GM23248 (cell line): ENCODE data around the gene ONECUT1. TPM values are rescaled to one million over a fixed set of nuclear protein-coding genes. Genes with fewer than 3 reads are reported as not detected.
A peak's percentile ranks its signal among the peaks of the same experiment; 100 is the strongest.
"Not testable (repeated sequence)": the region's sequence is repeated elsewhere in the genome, so short reads cannot be mapped to it uniquely, and the experiment has no call there.

ENCODE experiments used
- DNase-seq: peaks from one replicate; pipeline ENCODE4 v3.0.0-alpha.2; 2015
- H2AFZ ChIP-seq: fragments of 200-600 bp; sonication (generic); 2 replicates; pipeline ENCODE4 v1.6.1; 2016; ENCODE audit warnings: antibody characterized with exemption
- H3F3A ChIP-seq: fragments of 200-600 bp; sonication (generic); 2 replicates; pipeline ENCODE4 v1.6.1; 2016; ENCODE audit warnings: mild to moderate bottlenecking, antibody characterized with exemption, mixed run types; ENCODE audit not compliant: insufficient read depth
- H3K27ac ChIP-seq: fragments of 200-600 bp; sonication (generic); 2 replicates; pipeline ENCODE4 v1.5.1; 2016; ENCODE audit warnings: mild to moderate bottlenecking
- H3K27me3 ChIP-seq: fragments of 200-600 bp; sonication (generic); replicated peaks from 2 replicates; pipeline ENCODE4 v1.6.1; 2016; ENCODE audit warnings: mild to moderate bottlenecking; ENCODE audit not compliant: insufficient read depth
- H3K36me3 ChIP-seq: fragments of 200-600 bp; sonication (generic); 2 replicates; pipeline ENCODE4 v1.6.1; 2016; ENCODE audit warnings: low read depth, mild to moderate bottlenecking
- H3K4me1 ChIP-seq: fragments of 200-600 bp; sonication (generic); 2 replicates; pipeline ENCODE4 v1.6.1; 2016; ENCODE audit warnings: mild to moderate bottlenecking; ENCODE audit not compliant: insufficient read depth
- H3K4me2 ChIP-seq: fragments of 200-600 bp; sonication (generic); one replicate; pipeline ENCODE4 v1.6.1; 2016; ENCODE audit warnings: mild to moderate bottlenecking; ENCODE audit not compliant: unreplicated experiment
- H3K4me3 ChIP-seq: fragments of 200-600 bp; sonication (generic); 2 replicates; pipeline ENCODE4 v1.5.1; 2016; ENCODE audit warnings: mild to moderate bottlenecking
- H3K79me2 ChIP-seq: fragments of 200-600 bp; sonication (generic); 2 replicates; pipeline ENCODE4 v1.6.1; 2016; ENCODE audit warnings: mild to moderate bottlenecking; ENCODE audit not compliant: insufficient read depth
- H3K9ac ChIP-seq: fragments of 200-600 bp; sonication (generic); 2 replicates; pipeline ENCODE4 v1.6.1; 2016; ENCODE audit warnings: mild to moderate bottlenecking
- H3K9me2 ChIP-seq: fragments of 200-600 bp; sonication (generic); 2 replicates; pipeline ENCODE4 v1.6.1; 2016; ENCODE audit warnings: mixed run types, mild to moderate bottlenecking, moderate library complexity; ENCODE audit not compliant: insufficient read depth
- H3K9me3 ChIP-seq: fragments of 200-600 bp; sonication (generic); one replicate; pipeline ENCODE4 v1.6.1; 2017; ENCODE audit warnings: low read depth
- H4K20me1 ChIP-seq: fragments of 200-600 bp; sonication (generic); 2 replicates; pipeline ENCODE4 v1.6.0; 2016; ENCODE audit not compliant: insufficient read depth
- EZH2 ChIP-seq: fragments of 200-600 bp; sonication (generic); IDR thresholded peaks from 2 replicates; pipeline ENCODE4 v1.6.1; 2018; ENCODE audit warnings: antibody characterized with exemption, mild to moderate bottlenecking; ENCODE audit not compliant: insufficient read depth, poor library complexity, severe bottlenecking
- EZH2phosphoT487 ChIP-seq: fragments of 200-600 bp; sonication (generic); IDR thresholded peaks from 2 replicates; pipeline ENCODE4 v1.6.1; 2018; ENCODE audit warnings: antibody characterized with exemption, moderate library complexity, mild to moderate bottlenecking, low read depth; ENCODE audit not compliant: insufficient read depth
- WGBS, 2 experiments: methylation state at CpG; one replicate each; pipeline ENCODE4 v1.1.6; 2015 to 2017; ENCODE audit warnings: low lambda C conversion rate in 2 of 2, low coverage in 1 of 2; ENCODE audit errors: missing lambda C conversion rate in 2 of 2; 5-methylcytosine and 5-hydroxymethylcytosine counted together
- in situ Hi-C: fragments of 300-500 bp; cut with MboI; formaldehyde crosslinking; loops from 2 replicates; pipeline ENCODE4 v1.15.0; 2020
- polyA plus RNA-seq: library from polyadenylated mRNA; unstranded; fragments of >200 nt; fragmentation: Nextera tagmentation; extraction: Ambion mirVana; gene quantifications from 2 replicates; pipeline ENCODE4 v1.2.1, GENCODE V29; 2016
- total RNA-seq: library from RNA; depleted of rRNA; stranded (reverse); fragments of >200 nt; shearing (Covaris generic); gene quantifications from 2 replicates; pipeline ENCODE4 v1.2.3, GENCODE V29; 2014; rRNA removed

The ONECUT1 gene
- total RNA-seq (not detected in 2 replicates), polyA plus RNA-seq (not detected in 2 replicates)

DNA sequence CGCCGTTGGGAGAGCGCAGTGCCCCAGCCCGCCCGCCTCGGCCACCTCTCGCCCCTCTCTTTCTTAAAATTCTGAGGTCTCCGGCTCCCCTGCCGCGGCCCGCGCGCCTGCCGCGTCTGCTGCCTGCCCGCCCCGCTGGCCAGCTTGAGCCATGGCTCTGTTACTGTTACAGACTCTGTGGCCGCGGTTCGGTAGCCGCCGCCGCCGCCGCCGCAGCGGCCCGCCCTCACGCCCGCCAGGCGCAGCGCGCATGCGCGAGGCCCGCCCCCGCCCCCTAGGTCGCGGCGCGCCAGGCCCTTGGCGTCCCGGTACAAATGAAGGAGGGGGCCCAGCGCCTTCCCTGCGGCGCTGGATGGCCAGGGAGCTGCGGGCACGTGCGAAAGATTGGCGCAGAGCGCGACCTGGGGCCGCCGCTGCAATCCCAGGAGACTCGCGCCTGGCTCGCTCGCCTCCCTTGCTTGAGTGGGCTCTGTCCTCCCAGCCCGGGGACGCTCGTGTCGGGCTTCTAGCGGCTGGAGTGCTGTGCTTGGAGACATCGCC is at the start of gene ONECUT1:
Gene ONECUT1, minus strand, starts transcription at position 168 of the 540 bp plus-strand sequence. CDS start 452 bp downstream, outside the sequence.
- Histone ChIP-seq H3K9me2 (no peaks in the 10 kb centered on the region), H2AFZ (peak within 1 kb of the TSS; percentile 76), H3K27ac (no peak within 1 kb of the TSS), H4K20me1 (no peaks in the 10 kb centered on the region), H3K27me3 (peaks cover 76% of the 10 kb centered on the region), H3K9me3 (no peaks in the 10 kb centered on the region), H3K36me3 (no peaks in the 10 kb centered on the region), H3K4me2 (peak within 1 kb of the TSS; percentile 85), H3K4me3 (peak within 1 kb of the TSS; percentile 72), H3K4me1 (no peaks in the 10 kb centered on the region), H3K79me2 (no peaks in the 10 kb centered on the region), H3K9ac (no peak within 1 kb of the TSS), H3F3A (0 out of 2 replicates have a peak, but pooled peaks cover 4% of the 10 kb centered on the region)
- in situ Hi-C loops: loop anchor here (25.0 kb wide), 1 partner anchor 397 kb away; no protein-coding TSS in a partner anchor
- peak; percentile 65 for DNase-seq
- no peak for TF ChIP-seq EZH2phosphoT487
- TF ChIP-seq EZH2: peak; percentile 63
- WGBS, 2 experiments: 0 to 2% methylated on average over 37 to 41 of the region's 64 CpGs

DNA sequence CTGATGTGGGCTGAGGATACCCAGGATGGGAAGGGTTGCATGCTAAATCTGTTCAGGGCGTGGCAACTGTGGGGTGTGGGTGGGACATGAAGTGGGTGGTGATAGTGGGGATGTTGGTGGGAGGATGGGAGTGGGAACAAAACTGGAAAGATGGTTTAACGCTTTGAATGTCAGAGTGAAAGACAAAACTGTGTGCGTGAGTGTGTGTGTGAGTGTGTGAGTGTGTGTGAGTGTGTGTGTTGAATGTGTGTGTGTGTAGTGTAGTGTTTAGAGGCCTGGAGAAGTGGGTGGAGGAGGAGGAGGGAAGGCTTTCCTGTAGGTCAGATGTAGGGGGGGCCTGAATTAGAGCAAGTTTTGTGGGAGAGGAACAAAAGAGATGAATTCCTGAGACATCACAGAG is 44.2 kb upstream of the ONECUT1 start:
- TF ChIP-seq EZH2 (no peak), EZH2phosphoT487 (no peak)
- H3K9ac ChIP-seq: no peak overlapping the region
- H3K79me2 ChIP-seq: no peaks in the 10 kb centered on the region
- H3K4me1 ChIP-seq: no peaks in the 10 kb centered on the region
- in situ Hi-C loops: no loop called here
- no peak overlapping the region for H2AFZ ChIP-seq
- H3F3A ChIP-seq: no peaks in the 10 kb centered on the region
- no peak overlapping the region for H3K4me2 ChIP-seq
- H4K20me1 ChIP-seq: no peaks in the 10 kb centered on the region
- H3K9me3 ChIP-seq: no peaks in the 10 kb centered on the region
- no peak overlapping the region for H3K27ac ChIP-seq
- H3K9me2 ChIP-seq: no peaks in the 10 kb centered on the region
- 31 to 38% methylated on average over 3 of the region's 3 CpGs for WGBS, 2 experiments
- no peaks in the 10 kb centered on the region for H3K36me3 ChIP-seq
- no peak for DNase-seq
- H3K27me3 ChIP-seq: no peaks in the 10 kb centered on the region
- no peak overlapping the region for H3K4me3 ChIP-seq

DNA sequence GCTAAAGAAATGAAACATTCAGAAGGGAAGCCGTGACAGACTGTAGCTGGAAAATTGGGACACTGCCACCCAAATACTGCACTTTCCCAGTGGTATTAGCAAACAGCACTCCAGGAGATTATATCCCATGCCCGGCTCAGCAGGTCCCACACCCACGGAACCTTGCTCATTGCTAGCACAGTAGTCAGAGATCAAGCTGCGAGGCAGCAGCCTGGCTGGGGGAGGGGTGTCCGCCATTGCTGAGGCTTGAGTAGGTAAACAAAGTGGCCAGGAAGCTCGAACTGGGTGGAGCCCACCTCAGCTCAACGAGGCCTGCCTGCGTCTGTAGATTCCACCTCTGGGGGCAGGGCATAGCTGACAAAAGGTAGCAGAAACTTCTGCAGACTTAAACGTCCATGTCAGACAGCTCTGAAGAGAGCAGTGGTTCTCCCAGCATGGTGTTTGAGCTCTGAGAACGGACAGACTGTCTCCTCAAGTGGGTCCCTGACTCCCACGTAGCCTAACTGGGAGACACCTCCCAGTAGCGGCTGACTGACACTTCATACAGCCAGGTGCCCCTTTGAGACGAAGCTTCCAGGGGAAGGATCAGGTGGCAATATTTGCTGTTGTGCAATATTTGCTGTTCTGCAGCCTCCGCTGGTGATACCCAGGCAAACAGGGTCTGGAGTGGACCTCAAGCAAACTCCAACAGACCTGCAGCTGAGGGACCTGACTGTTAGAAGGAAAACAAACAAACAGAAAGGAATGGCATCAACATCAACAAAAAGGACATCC is 34.2 kb upstream of the ONECUT1 start:
- in situ Hi-C loops, H3K9me3 ChIP-seq, DNase-seq, H3K36me3 ChIP-seq, H3K27me3 ChIP-seq, H3K9ac ChIP-seq, H3K27ac ChIP-seq, H3K4me1 ChIP-seq, H3K79me2 ChIP-seq, H4K20me1 ChIP-seq, H3K9me2 ChIP-seq, H3F3A ChIP-seq, H3K4me3 ChIP-seq, H3K4me2 ChIP-seq, H2AFZ ChIP-seq: not testable (repeated sequence)
- 21 to 24% methylated on average over 14 of the region's 14 CpGs for WGBS, 2 experiments

DNA sequence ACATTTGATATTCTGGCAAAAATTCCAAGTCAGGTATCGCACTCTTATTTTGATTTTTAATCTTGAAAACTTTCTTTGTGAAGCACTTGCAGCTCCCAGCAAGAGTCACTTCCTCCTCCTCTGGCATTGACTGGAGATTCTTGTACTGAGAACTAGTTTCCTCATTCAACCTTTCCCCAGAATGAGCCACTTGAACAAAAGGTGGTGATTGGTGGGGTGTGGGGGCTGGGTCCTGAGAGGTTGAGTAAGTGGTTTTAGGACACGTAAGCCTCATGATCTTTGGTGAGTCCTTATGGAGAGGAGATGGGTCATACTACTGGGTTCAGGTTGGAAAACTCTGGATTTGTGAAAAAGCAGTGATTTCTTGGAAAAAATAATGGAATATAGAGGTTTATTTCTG is 32.3 kb upstream of the ONECUT1 start:
- no peak overlapping the region for H3K4me3 ChIP-seq
- H3K4me2 ChIP-seq: no peak overlapping the region
- no peaks in the 10 kb centered on the region for H3K9me3 ChIP-seq
- H3K27ac ChIP-seq: no peak overlapping the region
- DNase-seq: no peak
- WGBS, 2 experiments: 41 to 45% methylated on average over 2 of the region's 2 CpGs
- in situ Hi-C loops: no loop called here
- H3K9me2 ChIP-seq: no peaks in the 10 kb centered on the region
- no peaks in the 10 kb centered on the region for H3K4me1 ChIP-seq
- H3F3A ChIP-seq: no peaks in the 10 kb centered on the region
- no peak overlapping the region for H3K9ac ChIP-seq
- no peaks in the 10 kb centered on the region for H3K27me3 ChIP-seq
- H3K79me2 ChIP-seq: no peaks in the 10 kb centered on the region
- no peaks in the 10 kb centered on the region for H4K20me1 ChIP-seq
- no peak overlapping the region for H2AFZ ChIP-seq
- no peak for TF ChIP-seq EZH2phosphoT487
- TF ChIP-seq EZH2: no peak
- no peaks in the 10 kb centered on the region for H3K36me3 ChIP-seq
